BLaER1 (cell line): ENCODE measurements around the gene HIGD2A.

Experiments
- H3K27ac ChIP-seq: shearing (Covaris generic); formaldehyde crosslinking; 2 replicates; pipeline ENCODE4 v1.8.1; 2022
- H3K27me3 ChIP-seq: shearing (Covaris generic); formaldehyde crosslinking; 2 replicates; pipeline ENCODE4 v1.8.1; 2022
- H3K36me3 ChIP-seq: shearing (Covaris generic); formaldehyde crosslinking; 2 replicates; pipeline ENCODE4 v1.8.1; 2022
- H3K4me1 ChIP-seq: shearing (Covaris generic); formaldehyde crosslinking; 2 replicates; pipeline ENCODE4 v1.8.1; 2022
- H3K4me2 ChIP-seq: shearing (Covaris generic); formaldehyde crosslinking; 2 replicates; pipeline ENCODE4 v1.8.1; 2022
- H3K4me3 ChIP-seq: shearing (Covaris generic); formaldehyde crosslinking; 2 replicates; pipeline ENCODE4 v1.8.1; 2022
- H3K9ac ChIP-seq: shearing (Covaris generic); formaldehyde crosslinking; 2 replicates; pipeline ENCODE4 v1.8.1; 2022
- H3K9me3 ChIP-seq: shearing (Covaris generic); formaldehyde crosslinking; 2 replicates; pipeline ENCODE4 v1.8.1; 2022
- H4K20me1 ChIP-seq: shearing (Covaris generic); formaldehyde crosslinking; 2 replicates; pipeline ENCODE4 v1.8.1; 2022
- Cebpa-rat ChIP-seq: shearing (Covaris generic); IDR thresholded peaks from 2 replicates; pipeline ENCODE4 v1.8.1; 2022

Gene HIGD2A

GRCh38 chr5:176413709-176414191 lies 25.2 kb downstream of the HIGD2A start:
- Histone ChIP-seq H3K4me1 (peaks cover 33% of the 10 kb centered on the region), H3K4me3 (no peak overlapping the region), H3K9me3 (no peaks in the 10 kb centered on the region), H4K20me1 (peaks cover 41% of the 10 kb centered on the region), H3K36me3 (peaks cover 22% of the 10 kb centered on the region), H3K27ac (no peak overlapping the region), H3K27me3 (no peaks in the 10 kb centered on the region), H3K9ac (no peak overlapping the region), H3K4me2 (no peak overlapping the region)
- TF ChIP-seq Cebpa-rat, result no peak

DNA sequence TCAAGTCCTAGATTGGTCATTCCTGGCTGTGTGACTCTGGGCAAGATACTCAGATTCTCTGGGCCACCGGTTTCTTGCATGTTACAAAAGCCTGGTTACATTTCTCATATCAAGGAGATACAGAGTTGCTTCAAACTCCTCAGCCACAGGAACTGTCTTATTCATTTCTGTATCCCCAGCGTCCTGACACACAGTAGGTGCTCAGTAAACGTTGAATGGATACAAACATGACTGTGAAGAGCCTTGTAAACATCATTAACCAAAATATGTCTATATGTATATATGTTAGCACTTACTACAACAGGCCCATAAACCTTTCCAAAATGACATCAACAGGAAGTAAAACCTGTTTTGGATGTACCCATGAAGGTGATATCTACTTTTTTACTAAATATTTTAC lies 26.2 kb downstream of the HIGD2A start:
- H3K9ac ChIP-seq, result peak overlapping the region; percentile 86; the same call in 1 of the 2 replicates
- H3K4me1 ChIP-seq, result peaks cover 33% of the 10 kb centered on the region
- no peaks in the 10 kb centered on the region for H3K9me3 ChIP-seq
- H4K20me1 ChIP-seq, result peaks cover 41% of the 10 kb centered on the region
- H3K27me3 ChIP-seq, result no peaks in the 10 kb centered on the region
- TF ChIP-seq Cebpa-rat, result no peak
- no peak overlapping the region for H3K4me3 ChIP-seq
- H3K4me2 ChIP-seq, result peak overlapping the region; percentile 98
- H3K27ac ChIP-seq, result no peak overlapping the region
- peaks cover 12% of the 10 kb centered on the region for H3K36me3 ChIP-seq

DNA sequence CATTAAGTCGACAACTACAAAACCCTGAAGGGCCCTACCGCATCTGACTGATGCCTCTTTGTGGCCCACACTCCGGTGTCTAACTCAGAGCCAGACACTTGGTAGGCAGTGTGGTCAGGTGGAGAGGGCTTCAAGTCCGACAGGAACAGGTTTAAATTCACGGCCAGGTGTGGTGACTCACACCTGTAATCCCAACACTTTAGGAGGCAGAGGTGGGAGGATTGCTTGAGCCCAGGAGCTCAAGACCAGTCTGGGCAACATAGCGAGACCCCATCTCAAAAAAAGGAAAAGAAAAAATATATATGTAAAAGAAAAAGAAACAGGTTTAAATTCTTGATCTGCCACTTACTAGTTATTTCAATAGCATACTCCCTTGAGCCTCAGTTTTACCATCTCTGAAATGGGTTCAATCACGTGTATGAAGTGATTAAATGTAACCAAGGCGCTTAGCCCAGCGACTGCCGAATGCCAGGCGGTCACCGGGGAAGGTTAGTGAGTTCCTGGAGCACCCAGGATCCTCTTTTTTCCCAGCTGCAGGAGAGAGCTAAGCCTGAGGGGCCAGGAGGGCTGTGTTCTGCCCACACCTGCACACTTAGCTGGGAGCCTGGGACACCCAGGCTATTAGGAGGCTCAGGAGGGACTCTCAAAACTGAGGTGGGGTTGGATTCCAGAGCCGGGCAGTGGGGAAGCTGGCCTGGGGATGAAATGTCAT lies 26.8 kb downstream of the HIGD2A start:
- H3K27ac ChIP-seq, result peak overlapping the region; percentile 84
- peak overlapping the region; percentile 86 for H3K9ac ChIP-seq
- peak overlapping the region; percentile 87 for H3K4me3 ChIP-seq
- peaks cover 5% of the 10 kb centered on the region for H3K36me3 ChIP-seq
- H3K9me3 ChIP-seq, result peaks cover 7% of the 10 kb centered on the region
- H3K4me2 ChIP-seq, result peak overlapping the region; percentile 98
- H4K20me1 ChIP-seq, result peaks cover 40% of the 10 kb centered on the region
- no peak for TF ChIP-seq Cebpa-rat
- peaks cover 33% of the 10 kb centered on the region for H3K4me1 ChIP-seq
- H3K27me3 ChIP-seq, result no peaks in the 10 kb centered on the region

DNA sequence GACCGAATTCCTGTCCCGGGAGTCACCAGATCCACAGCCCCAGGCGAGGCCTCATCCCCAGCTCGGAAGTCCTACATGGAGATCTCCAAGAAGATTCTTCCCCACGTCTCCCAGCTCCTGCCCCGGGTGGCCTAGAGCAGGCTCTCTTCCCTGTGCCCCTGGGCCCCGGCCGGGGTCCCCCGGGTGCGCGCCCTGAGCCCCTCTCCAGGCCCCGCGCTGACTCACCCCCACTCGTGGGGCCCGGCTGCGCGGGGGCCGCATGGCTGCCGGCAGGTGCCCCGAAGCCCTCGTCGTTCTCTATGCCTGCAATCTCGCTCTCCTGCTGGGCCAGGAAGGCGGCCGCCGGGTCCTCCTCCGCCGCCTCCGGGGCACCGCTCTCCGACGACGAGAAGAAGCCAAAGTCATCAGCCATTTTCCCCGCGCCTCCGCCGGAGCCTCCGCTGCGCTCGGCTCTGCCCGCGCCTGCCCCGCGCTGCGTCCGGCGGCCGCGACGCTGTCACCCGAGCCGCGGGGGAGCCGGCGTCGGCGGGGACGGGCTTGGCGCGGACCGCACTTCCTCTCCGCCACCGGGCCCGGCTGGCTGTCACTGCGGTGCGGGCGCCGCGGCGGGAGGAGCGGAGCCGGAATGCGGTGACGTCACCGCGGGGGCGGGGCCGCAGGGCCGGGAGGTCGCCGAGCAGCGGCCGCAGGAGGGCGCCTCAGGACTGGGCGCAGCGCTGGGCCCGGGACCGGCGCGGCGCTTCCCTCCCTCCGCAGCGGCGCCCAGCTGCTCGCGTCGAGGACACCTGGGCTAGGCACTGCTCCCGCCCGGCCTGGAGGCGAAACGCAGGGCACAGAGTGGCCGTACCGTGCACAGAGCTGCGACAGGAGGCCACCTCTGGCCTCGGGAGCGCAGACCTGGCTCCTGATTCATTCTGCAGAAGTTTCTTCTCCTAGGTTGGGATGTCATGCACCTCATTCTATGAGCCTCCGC lies 27.7 kb downstream of the HIGD2A start, which contains the start of gene CLTB:
Gene CLTB (minus strand): TSS at position 588 of the 973 bp plus-strand sequence. CDS start 176 bp downstream, at position 412.
- peak within 1 kb of the TSS; percentile 86 for H3K9ac ChIP-seq
- no peaks in the 10 kb centered on the region for H3K36me3 ChIP-seq
- H3K27me3 ChIP-seq, result no peaks in the 10 kb centered on the region
- peaks cover 33% of the 10 kb centered on the region for H3K4me1 ChIP-seq
- peak within 1 kb of the TSS; percentile 84 for H3K27ac ChIP-seq
- peaks cover 15% of the 10 kb centered on the region for H3K9me3 ChIP-seq
- peak within 1 kb of the TSS; percentile 87 for H3K4me3 ChIP-seq
- TF ChIP-seq Cebpa-rat, result no peak
- peaks cover 31% of the 10 kb centered on the region for H4K20me1 ChIP-seq
- peak within 1 kb of the TSS; percentile 98 for H3K4me2 ChIP-seq

GRCh38 chr5:176416965-176417364 lies 28.4 kb downstream of the HIGD2A start:
- no peaks in the 10 kb centered on the region for H3K36me3 ChIP-seq
- no peak overlapping the region for H3K27ac ChIP-seq
- peak overlapping the region; percentile 87 for H3K4me3 ChIP-seq
- H3K4me1 ChIP-seq, result peaks cover 32% of the 10 kb centered on the region
- TF ChIP-seq Cebpa-rat, result no peak
- H3K4me2 ChIP-seq, result peak overlapping the region; percentile 98
- H3K27me3 ChIP-seq, result no peaks in the 10 kb centered on the region
- peaks cover 22% of the 10 kb centered on the region for H3K9me3 ChIP-seq
- peak overlapping the region; percentile 86; the same call in 1 of the 2 replicates for H3K9ac ChIP-seq
- peaks cover 27% of the 10 kb centered on the region for H4K20me1 ChIP-seq

DNA sequence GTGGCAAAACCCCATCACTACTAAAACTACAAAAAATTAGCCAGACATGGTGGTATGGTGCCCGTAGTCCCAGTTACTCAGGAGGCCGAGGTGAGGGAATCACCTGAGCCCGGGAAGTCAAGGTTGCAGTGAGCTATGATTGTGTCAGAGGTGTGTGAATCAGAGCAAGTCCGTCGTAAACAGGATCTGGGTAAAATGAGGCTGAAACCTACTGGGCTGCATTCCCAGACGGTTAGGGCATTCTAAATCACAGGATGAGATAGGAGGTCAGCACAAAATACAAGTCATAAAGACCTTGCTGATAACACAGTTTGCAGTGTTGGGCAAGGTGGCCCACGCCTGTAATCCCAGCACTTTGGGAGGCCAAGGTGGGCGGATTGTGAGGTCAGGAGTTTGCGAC lies 29.7 kb downstream of the HIGD2A start:
- H4K20me1 ChIP-seq, result peaks cover 15% of the 10 kb centered on the region; the same call in 1 of the 2 replicates
- no peaks in the 10 kb centered on the region for H3K36me3 ChIP-seq
- no peaks in the 10 kb centered on the region for H3K27me3 ChIP-seq
- no peak overlapping the region for H3K9ac ChIP-seq
- no peak overlapping the region for H3K4me2 ChIP-seq
- peaks cover 26% of the 10 kb centered on the region for H3K4me1 ChIP-seq
- TF ChIP-seq Cebpa-rat, result no peak
- H3K4me3 ChIP-seq, result no peak overlapping the region
- peaks cover 33% of the 10 kb centered on the region for H3K9me3 ChIP-seq
- H3K27ac ChIP-seq, result no peak overlapping the region

GRCh38 chr5:176420086-176420485 lies 31.5 kb downstream of the HIGD2A start:
- no peak overlapping the region for H3K27ac ChIP-seq
- no peak overlapping the region for H3K4me2 ChIP-seq
- H3K4me1 ChIP-seq, result peaks cover 17% of the 10 kb centered on the region
- no peaks in the 10 kb centered on the region for H3K36me3 ChIP-seq
- no peak overlapping the region for H3K9ac ChIP-seq
- peaks cover 48% of the 10 kb centered on the region for H3K9me3 ChIP-seq
- TF ChIP-seq Cebpa-rat, result no peak
- H4K20me1 ChIP-seq, result no peaks in the 10 kb centered on the region
- H3K4me3 ChIP-seq, result no peak overlapping the region
- no peaks in the 10 kb centered on the region for H3K27me3 ChIP-seq

DNA sequence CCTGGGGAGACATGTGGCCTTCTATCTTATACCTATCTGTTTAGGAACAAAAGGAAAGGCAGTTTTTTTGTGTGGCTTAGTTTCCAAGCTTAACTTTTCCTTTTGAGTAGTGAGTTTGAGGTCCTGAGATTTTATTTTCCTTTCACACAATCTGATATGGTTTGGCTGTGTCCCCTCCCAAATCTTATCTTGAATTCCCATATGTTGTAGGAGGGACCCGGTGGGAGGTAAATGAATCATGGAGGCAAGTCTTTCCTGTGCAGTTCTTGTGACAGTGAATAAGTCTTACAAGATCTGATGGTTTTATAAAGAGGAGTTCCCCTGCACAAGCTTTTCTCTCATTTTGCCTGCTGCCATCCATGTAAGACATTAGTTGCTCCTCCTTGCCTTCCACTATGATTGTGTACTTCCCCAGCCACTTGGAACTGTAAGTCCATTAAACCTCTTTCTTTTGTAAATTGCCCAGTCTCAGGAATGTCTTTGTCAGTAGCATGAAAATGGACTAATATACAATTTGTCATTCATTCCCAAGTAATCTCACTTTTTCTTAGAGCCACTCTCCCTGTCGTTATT lies 32.5 kb downstream of the HIGD2A start:
- Histone ChIP-seq H3K4me3 (no peak overlapping the region), H3K4me2 (no peak overlapping the region), H3K36me3 (no peaks in the 10 kb centered on the region), H3K9ac (no peak overlapping the region), H4K20me1 (no peaks in the 10 kb centered on the region), H3K9me3 (peaks cover 58% of the 10 kb centered on the region), H3K27ac (no peak overlapping the region), H3K4me1 (peaks cover 9% of the 10 kb centered on the region), H3K27me3 (no peaks in the 10 kb centered on the region)
- no peak for TF ChIP-seq Cebpa-rat

GRCh38 chr5:176424181-176424580 lies 35.6 kb downstream of the HIGD2A start:
- no peak overlapping the region for H3K27ac ChIP-seq
- peaks cover 67% of the 10 kb centered on the region for H3K9me3 ChIP-seq
- no peak for TF ChIP-seq Cebpa-rat
- H3K4me2 ChIP-seq, result no peak overlapping the region
- no peak overlapping the region for H3K4me3 ChIP-seq
- H3K27me3 ChIP-seq, result no peaks in the 10 kb centered on the region
- H3K9ac ChIP-seq, result no peak overlapping the region
- no peaks in the 10 kb centered on the region for H3K36me3 ChIP-seq
- H3K4me1 ChIP-seq, result no peaks in the 10 kb centered on the region
- no peaks in the 10 kb centered on the region for H4K20me1 ChIP-seq
